ENCODE results near the gene ZNF260.

The ZNF260 gene

GRCh38 chr19:36528194-36528920 lies at the start of gene ZNF260:
Gene ZNF260, minus strand, starts transcription at chr19:36528271. Its CDS starts 13,033 bp downstream, at chr19:36515238.
- TF ChIP-seq, protein P1, sequence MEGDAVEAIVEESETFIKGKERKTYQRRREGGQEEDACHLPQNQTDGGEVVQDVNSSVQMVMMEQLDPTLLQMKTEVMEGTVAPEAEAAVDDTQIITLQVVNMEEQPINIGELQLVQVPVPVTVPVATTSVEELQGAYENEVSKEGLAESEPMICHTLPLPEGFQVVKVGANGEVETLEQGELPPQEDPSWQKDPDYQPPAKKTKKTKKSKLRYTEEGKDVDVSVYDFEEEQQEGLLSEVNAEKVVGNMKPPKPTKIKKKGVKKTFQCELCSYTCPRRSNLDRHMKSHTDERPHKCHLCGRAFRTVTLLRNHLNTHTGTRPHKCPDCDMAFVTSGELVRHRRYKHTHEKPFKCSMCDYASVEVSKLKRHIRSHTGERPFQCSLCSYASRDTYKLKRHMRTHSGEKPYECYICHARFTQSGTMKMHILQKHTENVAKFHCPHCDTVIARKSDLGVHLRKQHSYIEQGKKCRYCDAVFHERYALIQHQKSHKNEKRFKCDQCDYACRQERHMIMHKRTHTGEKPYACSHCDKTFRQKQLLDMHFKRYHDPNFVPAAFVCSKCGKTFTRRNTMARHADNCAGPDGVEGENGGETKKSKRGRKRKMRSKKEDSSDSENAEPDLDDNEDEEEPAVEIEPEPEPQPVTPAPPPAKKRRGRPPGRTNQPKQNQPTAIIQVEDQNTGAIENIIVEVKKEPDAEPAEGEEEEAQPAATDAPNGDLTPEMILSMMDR (IDR thresholded peaks at IDR 0.05; ENCODE audit: insufficient read depth, low read depth, low read length, missing control alignments), result no peak
- H3K4me3 ChIP-seq (ENCODE audit: low read depth, low read length), result peak within 1 kb of the TSS; percentile 80
- DNase-seq (ENCODE audit: low read depth), result peak; percentile 97

- TF ChIP-seq, protein P1 (IDR thresholded peaks at IDR 0.05; ENCODE audit: insufficient read depth, low read depth, low read length, missing control alignments), result no peak
- DNase-seq (ENCODE audit: low read depth), result no peak
- no peak overlapping the region for H3K4me3 ChIP-seq (ENCODE audit: low read depth, low read length)
These were observed 49.4 kb upstream of the ZNF260 start for GRCh38 chr19:36577271-36577996.

GRCh38 chr19:36574741-36575140 lies 46.7 kb upstream of the ZNF260 start:
- peak overlapping the region; percentile 99; the same call in 1 of the 2 replicates for H3K4me3 ChIP-seq (ENCODE audit: low read depth, low read length)
- DNase-seq (ENCODE audit: low read depth), result no peak
- TF ChIP-seq, protein P1 (IDR thresholded peaks at IDR 0.05; ENCODE audit: insufficient read depth, low read depth, low read length, missing control alignments), result no peak

- peak; percentile 33 for DNase-seq (ENCODE audit: low read depth)
- H3K4me3 ChIP-seq (ENCODE audit: low read depth, low read length), result peak overlapping the region; percentile 99
- TF ChIP-seq, protein P1 (IDR thresholded peaks at IDR 0.05; ENCODE audit: insufficient read depth, low read depth, low read length, missing control alignments), result no peak
These were observed 46.0 kb upstream of the ZNF260 start for GRCh38 chr19:36573895-36574720.

DNA sequence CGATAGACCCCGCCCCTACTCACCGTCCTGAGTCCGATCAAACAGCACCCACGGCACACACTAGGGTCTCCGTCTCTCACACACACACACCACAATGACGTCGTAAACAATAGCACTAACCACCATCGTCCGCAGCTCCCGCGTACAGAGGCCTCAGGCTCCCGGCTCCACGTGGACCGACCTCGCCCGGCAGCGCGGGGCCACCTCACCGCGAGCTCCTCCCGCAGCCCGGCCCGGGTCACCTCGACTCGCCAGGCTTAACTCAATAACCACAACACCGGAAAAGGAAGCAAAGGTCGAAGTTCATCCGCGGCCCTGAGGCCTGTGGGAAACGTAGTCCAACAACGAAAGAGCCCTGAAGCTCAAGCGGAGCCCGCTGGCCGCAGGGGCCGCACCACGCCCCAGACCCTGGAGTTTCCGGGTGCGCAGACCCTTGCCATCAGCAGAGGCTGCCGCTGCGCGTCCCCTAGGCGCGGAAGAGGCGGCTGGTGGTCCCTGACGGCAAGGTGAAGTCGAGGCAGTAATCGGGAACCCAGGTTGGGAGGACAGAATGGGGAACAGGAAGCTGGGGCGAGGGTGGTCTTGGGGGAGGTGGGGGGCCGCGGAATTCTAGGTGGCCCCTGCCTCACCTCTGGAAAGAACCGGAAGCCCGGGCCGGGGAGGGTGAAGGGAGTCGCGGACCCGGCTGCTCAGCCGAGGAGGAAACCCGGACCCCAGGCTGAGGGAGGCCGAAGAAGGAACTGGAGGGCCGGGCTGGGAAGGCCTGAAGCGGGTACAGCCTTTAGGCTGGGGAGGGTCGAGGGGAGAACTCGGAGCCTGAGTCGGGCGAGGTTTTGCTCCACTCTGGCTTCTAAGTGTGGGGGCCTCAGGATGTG lies 45.2 kb upstream of the ZNF260 start, which contains the start of gene ZNF529:
TSS of gene ZNF529 (minus strand) at position 273 of the 875 bp plus-strand sequence. CDS start 946 bp downstream, outside the sequence.
- DNase-seq (ENCODE audit: low read depth), result peak; percentile 94
- H3K4me3 ChIP-seq (ENCODE audit: low read depth, low read length), result peak within 1 kb of the TSS; percentile 99
- TF ChIP-seq, protein P1 (IDR thresholded peaks at IDR 0.05; ENCODE audit: insufficient read depth, low read depth, low read length, missing control alignments), result no peak

- no peak for DNase-seq (ENCODE audit: low read depth)
- H3K4me3 ChIP-seq (ENCODE audit: low read depth, low read length), result peak overlapping the region; percentile 99
- TF ChIP-seq, protein P1 (IDR thresholded peaks at IDR 0.05; ENCODE audit: insufficient read depth, low read depth, low read length, missing control alignments), result no peak
These were observed 44.5 kb upstream of the ZNF260 start for GRCh38 chr19:36572593-36573019.

Measured in GM12865 (cell line).